GM12864 (cell line): ENCODE results near the gene RABL3.

ENCODE experiments used
- DNase-seq: peaks from one replicate; pipeline ENCODE4 v3.0.0-alpha.2; 2011; ENCODE audit warnings: low read depth
- H3K4me3 ChIP-seq: 2 replicates; pipeline ENCODE4 v1.5.1; 2011; ENCODE audit warnings: mild to moderate bottlenecking, low read depth, low read length, control low read depth
- TF ChIP-seq, protein P1 (sequence below): IDR thresholded peaks from 2 replicates; pipeline ENCODE4 v1.5.1; 2011; ENCODE audit warnings: low read depth, mild to moderate bottlenecking, moderate library complexity, low read length, control low read depth, inconsistent platforms; ENCODE audit errors: missing control alignments

The RABL3 gene

DNA sequence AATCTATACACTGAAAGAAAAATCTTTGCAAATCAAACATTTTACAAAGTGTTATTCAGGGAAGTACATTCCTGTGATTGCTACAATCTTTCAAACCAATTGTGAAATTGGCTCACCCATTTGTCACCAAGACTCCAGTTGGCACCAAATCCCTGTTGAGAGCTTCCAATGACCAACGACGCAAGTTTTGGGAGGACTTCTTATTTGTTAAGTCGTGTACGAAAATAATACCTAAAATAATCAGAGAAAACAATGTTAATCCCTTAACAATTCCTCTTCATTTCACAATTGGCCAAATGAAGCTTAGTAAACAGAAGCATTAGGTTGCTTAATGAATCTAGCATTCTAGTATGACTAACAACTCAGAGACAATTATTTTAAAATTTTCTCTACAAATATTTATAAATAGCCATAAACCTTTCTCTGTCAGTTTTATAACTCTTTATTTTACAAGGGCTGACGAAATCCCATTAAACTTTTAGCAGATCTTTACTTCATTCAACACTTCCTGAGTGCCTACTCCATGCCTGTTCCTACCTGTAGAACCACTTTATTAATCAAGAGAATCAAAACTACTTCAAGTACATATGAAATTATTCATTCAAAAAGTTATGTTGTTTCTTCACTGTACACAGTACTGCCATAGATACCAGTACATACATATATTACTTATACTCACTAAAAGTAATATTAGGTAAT, 36.3 kb downstream of the RABL3 start:
- no peak for DNase-seq
- TF ChIP-seq, protein P1, sequence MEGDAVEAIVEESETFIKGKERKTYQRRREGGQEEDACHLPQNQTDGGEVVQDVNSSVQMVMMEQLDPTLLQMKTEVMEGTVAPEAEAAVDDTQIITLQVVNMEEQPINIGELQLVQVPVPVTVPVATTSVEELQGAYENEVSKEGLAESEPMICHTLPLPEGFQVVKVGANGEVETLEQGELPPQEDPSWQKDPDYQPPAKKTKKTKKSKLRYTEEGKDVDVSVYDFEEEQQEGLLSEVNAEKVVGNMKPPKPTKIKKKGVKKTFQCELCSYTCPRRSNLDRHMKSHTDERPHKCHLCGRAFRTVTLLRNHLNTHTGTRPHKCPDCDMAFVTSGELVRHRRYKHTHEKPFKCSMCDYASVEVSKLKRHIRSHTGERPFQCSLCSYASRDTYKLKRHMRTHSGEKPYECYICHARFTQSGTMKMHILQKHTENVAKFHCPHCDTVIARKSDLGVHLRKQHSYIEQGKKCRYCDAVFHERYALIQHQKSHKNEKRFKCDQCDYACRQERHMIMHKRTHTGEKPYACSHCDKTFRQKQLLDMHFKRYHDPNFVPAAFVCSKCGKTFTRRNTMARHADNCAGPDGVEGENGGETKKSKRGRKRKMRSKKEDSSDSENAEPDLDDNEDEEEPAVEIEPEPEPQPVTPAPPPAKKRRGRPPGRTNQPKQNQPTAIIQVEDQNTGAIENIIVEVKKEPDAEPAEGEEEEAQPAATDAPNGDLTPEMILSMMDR = no peak
- no peak overlapping the region for H3K4me3 ChIP-seq

DNA sequence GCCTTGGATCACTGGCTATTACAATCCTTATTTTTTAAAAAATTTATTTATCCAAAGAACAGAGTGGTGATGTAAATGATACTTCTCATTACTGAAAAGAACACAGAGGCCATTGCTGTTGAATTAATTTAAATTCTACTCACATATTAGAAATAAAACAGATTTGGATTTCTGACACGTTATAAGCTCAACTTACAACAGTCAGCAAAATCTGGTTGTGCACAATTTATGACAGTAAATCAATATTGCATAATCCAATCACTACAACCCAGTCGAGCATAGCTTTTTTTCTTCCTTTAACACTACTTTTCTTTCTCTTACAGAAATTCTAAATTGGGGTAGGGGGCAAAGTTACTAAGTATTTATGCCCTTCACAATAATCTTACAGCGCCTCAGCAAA, 43.0 kb downstream of the RABL3 start:
- no peak for DNase-seq
- no peak overlapping the region for H3K4me3 ChIP-seq
- TF ChIP-seq, protein P1 = no peak

DNA sequence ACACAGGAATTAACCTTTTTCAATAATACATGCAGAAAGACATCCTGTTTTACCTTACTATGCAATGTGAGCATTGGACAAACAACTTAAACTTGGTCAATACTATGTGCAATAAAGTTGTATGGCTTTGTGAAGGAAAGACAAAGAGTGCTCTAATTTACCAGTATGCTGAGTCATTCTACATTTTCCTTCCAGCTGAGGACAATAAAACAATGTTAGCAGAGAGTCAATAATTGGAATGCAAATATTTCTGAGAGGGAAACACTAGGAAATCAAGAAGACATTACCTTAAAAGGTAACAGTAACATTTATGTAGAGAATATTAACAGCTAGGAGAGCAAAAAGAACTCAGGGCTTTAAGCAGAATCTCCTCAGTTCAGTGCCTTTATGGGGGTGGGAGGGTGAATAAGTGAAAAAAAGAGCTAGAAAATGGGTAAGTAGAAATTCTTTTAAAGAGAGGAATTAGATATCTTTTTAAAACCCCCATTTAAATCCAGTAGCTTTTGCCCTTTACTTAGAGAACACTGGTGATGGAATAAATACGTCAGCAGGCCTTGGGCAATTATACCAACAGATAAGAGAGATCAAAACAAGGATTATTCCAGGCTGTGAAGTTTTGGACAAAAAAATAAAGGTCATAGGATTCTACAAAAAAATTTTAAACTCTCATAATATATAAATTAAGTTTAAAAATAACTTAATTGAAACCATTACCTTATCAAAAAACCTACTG, 48.7 kb downstream of the RABL3 start:
- DNase-seq = no peak
- no peak overlapping the region for H3K4me3 ChIP-seq
- TF ChIP-seq, protein P1 = no peak

DNA sequence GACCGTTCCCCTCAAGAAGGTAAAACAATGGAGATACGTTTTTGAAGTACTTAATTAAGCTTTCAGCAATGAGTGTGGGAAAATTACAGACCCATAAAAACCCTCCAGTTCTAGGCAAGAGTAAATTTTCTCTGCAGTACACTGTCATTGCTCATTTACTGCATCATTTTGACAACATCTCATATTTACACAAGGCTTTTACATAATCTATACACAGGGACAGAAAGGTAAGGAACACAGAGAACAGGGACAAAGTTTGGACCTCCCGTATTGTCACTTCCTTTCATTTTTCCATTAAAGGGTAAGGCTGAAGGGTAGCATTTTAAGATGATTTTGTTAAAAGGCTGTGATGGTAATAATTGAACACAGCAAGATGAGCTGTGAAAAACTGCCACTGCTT, 52.9 kb downstream of the RABL3 start:
- DNase-seq = no peak
- TF ChIP-seq, protein P1 = no peak
- H3K4me3 ChIP-seq = no peak overlapping the region

DNA sequence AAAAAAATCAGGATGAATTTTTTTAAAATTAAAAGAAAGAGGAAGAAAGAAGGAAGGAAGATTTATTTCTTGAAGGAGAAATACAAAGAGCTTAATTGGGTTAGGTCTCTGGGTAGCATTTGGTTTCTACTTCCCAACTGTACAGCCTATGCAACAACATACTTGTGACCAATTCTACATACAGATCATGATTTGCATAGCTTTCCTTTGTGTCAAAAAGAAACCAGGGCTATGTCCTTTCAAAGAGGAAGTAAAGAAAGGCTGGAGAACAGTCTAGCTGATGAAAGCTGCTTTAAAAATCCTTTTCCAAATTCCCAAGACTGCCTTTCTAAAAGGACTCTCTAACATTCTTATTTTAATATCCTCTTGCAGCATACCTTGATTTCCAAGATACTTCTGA, 54.2 kb downstream of the RABL3 start:
- H3K4me3 ChIP-seq = no peak overlapping the region
- TF ChIP-seq, protein P1 = no peak
- peak; percentile 49 for DNase-seq

- no peak overlapping the region for H3K4me3 ChIP-seq
- TF ChIP-seq, protein P1 = no peak
- no peak for DNase-seq
These were observed 56.9 kb downstream of the RABL3 start for GRCh38 chr3:120685411-120685810.
